NB4 (cell line): ENCODE data around the gene KIAA0319L.

Source experiments
- DNase-seq: peaks from one replicate; pipeline ENCODE4 v3.0.0; 2010; ENCODE audit warnings: low read depth
- H3K4me3 ChIP-seq: one replicate; pipeline ENCODE4 v1.5.1; 2011; ENCODE audit warnings: mild to moderate bottlenecking, low read depth, low read length, moderate library complexity
- MYC ChIP-seq: IDR thresholded peaks from 2 replicates; pipeline ENCODE4 v1.6.1; 2011; ENCODE audit warnings: low read depth, low read length
- POLR2A ChIP-seq: IDR thresholded peaks from 2 replicates; pipeline ENCODE4 v1.6.1; 2011; ENCODE audit warnings: mild to moderate bottlenecking; ENCODE audit not compliant: insufficient read length; ENCODE audit errors: extremely low read depth
- TF ChIP-seq, protein P1 (sequence below): IDR thresholded peaks from one replicate; pipeline ENCODE4 v1.5.1; 2012; ENCODE audit warnings: low read depth, low read length
- TF ChIP-seq, protein P2 (sequence below): IDR thresholded peaks from 2 replicates; pipeline ENCODE4 v1.6.1; 2011; ENCODE audit warnings: low read depth, low read length

Gene KIAA0319L

DNA sequence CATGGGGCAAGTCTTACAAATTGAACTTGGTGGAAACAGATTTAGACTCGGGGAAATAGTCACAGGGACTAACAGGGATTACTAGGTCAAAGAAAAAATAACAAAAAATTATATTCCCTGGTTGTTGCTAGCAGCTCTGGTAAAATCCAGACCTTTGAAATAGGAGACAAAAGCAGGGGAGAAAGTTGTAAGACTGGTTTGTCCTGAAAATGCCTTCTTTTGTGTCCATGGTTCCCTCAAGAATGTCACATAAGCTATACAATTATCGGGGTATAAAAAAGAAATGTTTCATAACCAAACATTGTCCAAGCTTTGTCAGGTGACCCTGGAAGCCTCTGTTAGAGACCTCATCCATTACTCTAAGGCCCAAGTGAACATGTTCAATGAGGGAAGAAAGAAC, 33.1 kb downstream of the KIAA0319L start:
- TF ChIP-seq MYC (no peak), POLR2A (no peak)
- TF ChIP-seq, protein P1, sequence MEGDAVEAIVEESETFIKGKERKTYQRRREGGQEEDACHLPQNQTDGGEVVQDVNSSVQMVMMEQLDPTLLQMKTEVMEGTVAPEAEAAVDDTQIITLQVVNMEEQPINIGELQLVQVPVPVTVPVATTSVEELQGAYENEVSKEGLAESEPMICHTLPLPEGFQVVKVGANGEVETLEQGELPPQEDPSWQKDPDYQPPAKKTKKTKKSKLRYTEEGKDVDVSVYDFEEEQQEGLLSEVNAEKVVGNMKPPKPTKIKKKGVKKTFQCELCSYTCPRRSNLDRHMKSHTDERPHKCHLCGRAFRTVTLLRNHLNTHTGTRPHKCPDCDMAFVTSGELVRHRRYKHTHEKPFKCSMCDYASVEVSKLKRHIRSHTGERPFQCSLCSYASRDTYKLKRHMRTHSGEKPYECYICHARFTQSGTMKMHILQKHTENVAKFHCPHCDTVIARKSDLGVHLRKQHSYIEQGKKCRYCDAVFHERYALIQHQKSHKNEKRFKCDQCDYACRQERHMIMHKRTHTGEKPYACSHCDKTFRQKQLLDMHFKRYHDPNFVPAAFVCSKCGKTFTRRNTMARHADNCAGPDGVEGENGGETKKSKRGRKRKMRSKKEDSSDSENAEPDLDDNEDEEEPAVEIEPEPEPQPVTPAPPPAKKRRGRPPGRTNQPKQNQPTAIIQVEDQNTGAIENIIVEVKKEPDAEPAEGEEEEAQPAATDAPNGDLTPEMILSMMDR = no peak
- no peak overlapping the region for H3K4me3 ChIP-seq
- DNase-seq = no peak

DNA sequence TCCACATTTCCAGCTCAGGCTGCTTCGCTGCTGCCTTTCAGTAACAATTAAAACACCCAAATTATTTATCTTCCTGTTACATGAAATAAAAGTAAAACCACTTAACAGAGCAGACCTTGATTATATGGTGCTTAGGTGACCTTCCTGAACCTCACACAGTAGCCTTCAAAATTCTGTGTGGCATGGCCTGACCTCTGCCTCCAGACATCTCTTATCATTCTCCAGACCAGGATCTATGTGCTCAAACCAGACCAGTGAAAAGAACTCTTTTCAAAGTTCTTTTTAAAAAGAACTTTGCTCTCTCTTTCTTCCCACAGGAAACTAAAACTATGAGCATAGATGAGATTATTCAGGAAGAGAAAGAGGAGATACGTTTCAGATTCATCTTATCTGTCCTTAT, 37.8 kb downstream of the KIAA0319L start:
- TF ChIP-seq, protein P2, sequence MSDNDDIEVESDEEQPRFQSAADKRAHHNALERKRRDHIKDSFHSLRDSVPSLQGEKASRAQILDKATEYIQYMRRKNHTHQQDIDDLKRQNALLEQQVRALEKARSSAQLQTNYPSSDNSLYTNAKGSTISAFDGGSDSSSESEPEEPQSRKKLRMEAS = no peak
- no peak for TF ChIP-seq MYC
- TF ChIP-seq, protein P1 = no peak
- TF ChIP-seq POLR2A = no peak

DNA sequence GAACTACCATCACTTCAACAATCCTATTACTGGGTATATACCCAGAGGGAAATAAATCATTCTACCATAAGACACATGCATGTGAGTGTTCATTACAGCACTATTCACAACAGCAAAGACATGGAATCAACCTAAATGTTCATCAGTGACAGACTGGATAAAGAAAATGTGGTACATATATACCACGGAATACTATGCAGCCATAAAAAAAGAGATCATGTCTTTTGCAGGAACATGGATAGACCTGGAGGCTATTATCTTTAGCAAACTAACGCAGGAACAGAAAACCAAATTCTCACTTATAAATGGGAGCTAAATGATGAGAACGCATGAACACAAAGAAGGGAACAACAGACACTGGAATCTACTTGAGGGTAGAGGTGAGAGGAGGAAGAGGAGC, 39.0 kb downstream of the KIAA0319L start:
- H3K4me3 ChIP-seq = no peak overlapping the region
- DNase-seq = no peak
- TF ChIP-seq, protein P2 = no peak
- TF ChIP-seq POLR2A = no peak

More for the DNA sequence above, 37.8 kb downstream of the KIAA0319L start:
- no peak overlapping the region for H3K4me3 ChIP-seq
- no peak for DNase-seq

DNA sequence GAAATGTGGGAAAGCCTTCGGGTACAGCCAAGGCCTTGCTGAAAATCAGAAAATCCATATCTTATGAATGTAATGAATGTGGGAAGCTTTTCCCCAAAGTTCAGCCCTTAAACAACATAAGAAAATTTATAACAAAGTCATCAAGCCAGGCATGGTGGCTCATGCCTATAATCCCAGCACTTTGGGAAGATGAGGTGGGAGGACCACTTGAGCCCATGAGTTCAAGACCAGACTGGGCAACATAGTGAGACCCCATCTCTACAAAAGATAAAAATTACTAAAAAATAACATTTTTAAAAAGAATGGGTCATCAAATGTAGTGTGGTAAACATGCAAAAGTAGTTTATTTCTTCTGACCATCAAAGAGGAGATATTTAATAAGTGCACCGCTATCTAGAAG, 45.9 kb downstream of the KIAA0319L start:
- no peak for DNase-seq
- no peak overlapping the region for H3K4me3 ChIP-seq
- TF ChIP-seq POLR2A (no peak), MYC (no peak)
- TF ChIP-seq, protein P1 = no peak
- TF ChIP-seq, protein P2 = no peak

DNA sequence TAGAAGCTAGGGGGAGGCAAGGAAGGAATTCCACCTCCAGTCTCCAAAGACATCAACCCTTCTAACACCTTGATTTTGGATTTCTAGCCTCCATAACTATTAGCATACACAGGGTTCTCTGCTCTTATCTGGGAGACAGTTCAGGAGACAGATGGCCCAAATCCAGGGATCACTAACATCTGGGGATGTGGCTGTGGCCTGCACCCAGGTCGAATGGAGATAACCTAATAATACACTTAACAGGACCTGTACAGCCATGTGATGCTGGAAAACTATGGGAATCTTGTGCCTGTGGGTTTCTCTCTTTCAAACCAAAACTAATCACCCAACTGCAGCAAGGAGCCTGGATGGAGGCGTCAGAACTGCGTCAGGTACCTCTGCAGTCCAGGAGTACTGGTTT, 47.6 kb downstream of the KIAA0319L start:
- no peak for TF ChIP-seq POLR2A
- TF ChIP-seq, protein P1 = no peak
- TF ChIP-seq, protein P2 = no peak
- no peak for TF ChIP-seq MYC
- no peak overlapping the region for H3K4me3 ChIP-seq
- no peak for DNase-seq

DNA sequence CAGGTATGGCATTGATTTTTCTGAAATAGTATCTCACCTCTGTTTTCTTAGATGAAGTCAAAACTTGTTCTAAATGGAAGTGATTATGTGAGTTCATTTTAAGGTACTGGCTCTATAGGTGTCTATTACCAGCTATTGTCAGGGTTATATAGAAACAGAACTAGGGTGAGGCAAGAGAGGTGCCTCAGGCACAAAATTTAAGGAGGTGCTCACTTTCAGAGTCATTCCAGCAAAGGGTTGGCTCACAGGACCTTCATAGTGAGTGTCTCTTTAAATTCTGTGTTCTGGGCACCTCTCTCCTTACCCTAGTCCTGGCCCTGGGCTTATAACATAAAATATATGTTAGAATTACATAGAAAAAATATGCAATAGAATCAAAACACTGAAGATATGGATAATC, 49.3 kb downstream of the KIAA0319L start:
- no peak overlapping the region for H3K4me3 ChIP-seq
- TF ChIP-seq POLR2A (no peak), MYC (no peak)
- TF ChIP-seq, protein P2 = no peak
- TF ChIP-seq, protein P1 = no peak
- DNase-seq = no peak
